OCI-LY7 (cell line): ENCODE measurements around the gene CSHL1.
"Not testable (repeated sequence)": the region's sequence is repeated elsewhere in the genome, so short reads cannot be mapped to it uniquely, and the experiment has no call there.

Experiments
- CTCF ChIP-seq: fragments of 200-600 bp; sonication (generic); conservative IDR thresholded peaks from 2 replicates; pipeline ENCODE4 v1.5.1; 2014; ENCODE audit warnings: mild to moderate bottlenecking, antibody characterized with exemption, low read length, moderate library complexity, mixed read lengths
- EZH2phosphoT487 ChIP-seq: fragments of 200-600 bp; sonication (generic); IDR thresholded peaks from 2 replicates; pipeline ENCODE4 v1.6.1; 2018; ENCODE audit warnings: low read depth, borderline replicate concordance, mild to moderate bottlenecking, mixed run types, antibody characterized with exemption, low read length, moderate library complexity, mixed read lengths

GRCh38 chr17:63870292-63870665 is 40.8 kb downstream of the CSHL1 start:
- not testable (repeated sequence) for TF ChIP-seq CTCF, EZH2phosphoT487
